GM21528 (cell line): ENCODE data around the gene ARID2.

Experiments
- ATAC-seq: cut with Tn5 transposase; IDR thresholded peaks from one replicate; pipeline ENCODE4 v1.9.1; 2021; ENCODE audit warnings: mild to moderate bottlenecking, moderate library complexity; ENCODE audit not compliant: unreplicated experiment, low FRiP score

Gene ARID2

GRCh38 chr12:45729233-45730083, at the start of gene ARID2:
Gene ARID2, plus strand, starts transcription at chr12:45729706. Its CDS starts 131 bp downstream, at chr12:45729837.
- peak; percentile 17 for ATAC-seq

GRCh38 chr12:45680362-45680761, 49.1 kb upstream of the ARID2 start:
- ATAC-seq = no peak

DNA sequence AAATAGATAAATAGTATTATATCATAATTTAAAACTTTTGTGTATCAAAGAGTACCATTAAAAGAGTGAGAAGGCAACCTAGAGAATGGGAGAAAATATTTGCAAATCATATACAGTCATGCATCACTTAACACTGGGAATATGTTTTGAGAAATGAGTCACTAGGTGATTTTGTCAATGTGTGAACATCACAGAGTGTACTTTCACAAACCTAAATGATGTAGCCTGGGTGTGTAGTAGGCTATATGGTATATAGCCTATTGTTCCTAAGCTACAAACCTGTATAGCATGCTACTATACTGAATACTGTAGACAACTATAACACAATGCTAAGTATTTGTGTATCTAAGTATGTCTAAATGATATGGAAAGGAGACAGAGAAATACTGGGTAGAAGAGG, 48.0 kb upstream of the ARID2 start:
- no peak for ATAC-seq

DNA sequence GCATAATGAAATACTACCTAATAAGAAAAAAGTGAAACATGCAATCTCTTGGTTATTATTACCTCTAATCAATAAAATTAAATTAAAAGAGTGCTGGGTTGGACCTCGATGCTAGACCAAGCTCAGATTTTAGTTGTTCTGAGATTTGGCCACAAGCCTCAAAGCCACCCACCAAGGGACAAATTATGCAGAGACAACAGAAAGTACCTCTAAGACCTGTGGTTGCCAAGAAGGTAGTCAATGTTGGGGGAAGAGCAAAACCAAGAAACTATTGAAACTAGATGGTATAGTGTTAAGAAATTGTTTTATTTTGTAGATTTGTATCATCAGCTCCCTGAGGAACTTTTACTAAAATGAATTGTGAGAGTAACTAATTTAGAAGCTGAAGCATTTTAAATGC, 43.8 kb upstream of the ARID2 start:
- ATAC-seq = no peak

DNA sequence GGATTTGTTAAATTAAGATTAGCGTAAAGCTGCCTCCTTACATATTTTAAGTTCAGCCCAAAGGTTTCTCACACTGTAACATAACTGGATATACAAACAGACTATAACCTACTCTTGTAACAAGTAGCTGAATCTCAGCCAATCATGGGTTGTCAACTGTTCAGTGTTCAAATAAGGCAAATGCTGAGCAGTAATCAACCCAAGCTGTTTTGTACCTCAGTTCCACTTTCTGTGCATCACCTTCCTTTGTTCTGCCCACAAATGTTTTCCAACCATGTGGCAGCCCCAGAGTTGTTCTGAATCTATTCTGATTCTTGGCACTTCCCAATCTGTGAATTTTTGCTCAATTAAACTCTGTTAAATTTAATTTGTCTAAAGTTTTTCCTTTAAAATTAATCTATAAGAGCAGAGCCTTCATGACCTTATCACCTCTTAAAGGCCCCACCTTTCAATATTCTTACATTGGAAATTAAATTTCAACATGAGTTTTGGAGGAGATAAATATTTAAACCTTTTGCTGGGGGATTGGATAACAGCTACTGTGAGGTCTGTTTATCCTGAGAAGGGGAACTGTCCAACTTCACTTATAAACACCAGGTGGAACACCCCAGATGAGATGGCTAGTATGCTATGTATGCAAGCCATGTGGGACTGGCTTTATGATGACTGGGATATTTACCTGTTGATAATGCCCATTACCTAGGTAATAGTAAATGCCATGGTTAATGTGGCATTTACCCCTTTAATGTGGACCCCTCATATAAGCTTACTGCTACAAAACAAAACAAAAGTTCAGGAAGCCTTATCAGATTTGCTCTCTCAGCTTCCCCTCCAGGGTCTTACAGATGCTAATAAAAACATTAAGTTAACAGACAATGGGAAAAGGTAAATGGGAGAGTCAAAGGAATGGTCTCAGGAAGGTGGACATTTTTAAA, 42.2 kb upstream of the ARID2 start:
- no peak for ATAC-seq

- no peak for ATAC-seq
Measured at GRCh38 chr12:45688183-45688582, 41.3 kb upstream of the ARID2 start.

GRCh38 chr12:45695035-45695434, 34.5 kb upstream of the ARID2 start:
- no peak for ATAC-seq

DNA sequence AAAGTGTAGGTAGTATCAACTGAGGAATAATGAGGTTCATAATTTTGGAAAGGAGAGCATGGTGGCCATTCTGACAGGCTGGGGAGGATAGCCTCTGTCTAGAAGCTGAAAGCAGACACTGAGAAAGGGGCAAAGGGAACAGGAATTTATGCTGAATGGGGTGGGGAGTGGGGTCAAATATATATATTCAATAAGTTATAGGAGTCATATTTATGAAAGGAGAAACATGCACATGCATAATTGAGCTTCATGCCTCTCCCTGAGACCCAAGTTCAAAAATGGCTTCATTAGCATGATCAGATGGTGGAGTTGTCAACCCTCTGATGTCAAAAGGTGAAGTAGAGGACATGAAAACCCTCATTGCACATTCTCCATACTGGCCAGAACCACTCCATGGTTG, 33.9 kb upstream of the ARID2 start:
- no peak for ATAC-seq

DNA sequence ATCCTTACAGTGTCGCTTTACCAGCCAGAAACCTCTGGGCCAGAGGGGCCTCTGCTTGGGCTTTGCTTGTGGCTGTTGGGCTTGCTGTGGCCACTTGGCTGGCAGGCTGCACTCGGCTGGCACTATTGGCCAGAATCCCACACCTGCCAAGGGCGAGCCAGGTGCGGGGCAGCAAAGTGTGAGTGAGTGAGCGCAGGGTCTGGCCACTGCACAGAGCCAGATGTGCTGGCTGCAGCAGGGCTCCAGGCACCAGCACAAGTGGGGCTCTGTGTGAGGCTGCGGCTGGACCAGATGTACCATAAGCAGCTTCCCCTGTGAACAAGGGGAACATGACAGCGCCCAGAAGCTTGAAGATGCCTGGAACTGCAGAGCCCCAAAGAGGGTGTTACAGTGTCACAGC, 33.5 kb upstream of the ARID2 start:
- no peak for ATAC-seq

- ATAC-seq = no peak
Measured at GRCh38 chr12:45697371-45697770, 32.1 kb upstream of the ARID2 start.

DNA sequence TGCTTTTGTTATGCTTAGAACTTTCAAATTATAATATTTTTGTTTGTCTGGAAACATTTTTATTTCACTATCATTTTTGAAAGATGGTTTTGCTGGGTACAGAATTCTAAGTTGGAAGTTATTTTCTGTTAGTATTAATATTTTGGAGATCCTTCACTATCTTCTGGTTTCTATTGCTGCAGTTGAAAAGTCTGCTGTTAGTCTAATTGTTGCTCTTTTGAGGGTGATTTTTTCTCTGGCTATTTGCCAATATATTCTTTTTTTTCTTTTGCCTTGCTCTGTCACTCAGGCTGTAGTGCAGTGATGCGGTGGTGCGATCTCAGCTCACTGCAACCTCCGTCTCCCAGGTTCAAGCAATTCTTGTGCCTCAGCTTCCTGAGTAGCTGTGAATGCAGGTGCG, 28.2 kb upstream of the ARID2 start:
- ATAC-seq = no peak

GRCh38 chr12:45703942-45704341, 25.6 kb upstream of the ARID2 start:
- no peak for ATAC-seq

DNA sequence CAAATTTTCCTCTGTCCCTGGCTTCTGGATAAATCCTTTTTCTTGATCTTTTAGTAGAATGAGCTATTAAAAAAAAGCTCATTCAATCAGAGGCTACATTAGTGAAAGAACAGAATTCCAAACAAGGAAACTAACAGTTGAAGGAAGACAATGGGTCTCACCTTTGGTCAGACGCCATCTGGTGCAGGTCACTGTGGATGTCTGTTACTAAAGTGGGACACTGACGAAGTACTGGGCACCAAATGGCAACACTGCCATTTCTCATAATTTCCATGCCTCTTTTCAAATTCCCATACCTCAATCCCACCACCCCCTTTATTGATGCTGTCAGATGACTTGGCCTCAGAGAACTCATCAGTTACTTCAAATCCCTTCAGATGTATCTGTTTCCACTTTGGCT, 24.5 kb upstream of the ARID2 start:
- ATAC-seq = no peak

GRCh38 chr12:45705404-45705803, 24.1 kb upstream of the ARID2 start:
- ATAC-seq = no peak

GRCh38 chr12:45707241-45707857, 22.2 kb upstream of the ARID2 start:
- no peak for ATAC-seq

DNA sequence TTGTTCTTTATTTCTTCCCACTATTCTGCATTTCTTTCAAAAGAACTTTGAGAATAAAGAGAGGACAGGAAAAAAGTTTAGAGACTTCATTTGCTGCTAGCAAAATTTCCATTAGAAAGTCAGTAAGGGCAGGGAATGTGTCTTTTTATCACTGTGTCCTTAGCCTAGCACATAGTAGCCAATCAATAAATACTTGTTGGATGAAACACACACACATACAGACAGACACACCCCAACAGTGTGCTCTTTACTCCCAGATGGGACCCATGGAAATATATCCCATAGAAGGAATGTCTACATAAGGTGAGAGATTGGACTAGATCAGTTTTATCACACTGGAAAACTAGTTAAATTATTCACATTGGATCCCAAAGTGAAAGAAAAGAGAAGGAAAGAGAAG, 21.1 kb upstream of the ARID2 start:
- no peak for ATAC-seq

DNA sequence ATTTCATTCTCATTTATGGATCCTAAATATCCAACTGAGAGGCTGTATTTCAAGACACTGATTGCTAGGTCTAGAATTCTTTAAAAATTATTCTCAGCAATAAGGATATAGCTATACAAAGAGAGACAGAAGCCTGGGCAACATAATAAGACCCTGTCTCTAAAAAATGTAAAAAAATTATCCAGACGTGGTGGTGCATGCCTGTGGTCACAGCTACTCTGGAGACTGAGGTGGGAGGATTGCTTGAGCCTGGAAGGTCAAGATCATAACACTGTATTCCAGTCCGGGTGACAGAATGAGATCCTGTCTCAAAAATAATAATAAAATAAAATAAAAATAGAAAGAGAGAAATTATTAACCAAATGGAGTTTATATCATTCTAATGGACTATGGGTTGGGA, 20.6 kb upstream of the ARID2 start:
- ATAC-seq = no peak

GRCh38 chr12:45712319-45712718, 17.2 kb upstream of the ARID2 start:
- ATAC-seq = no peak

- ATAC-seq = no peak
Measured at GRCh38 chr12:45713078-45713477, 16.4 kb upstream of the ARID2 start.

- ATAC-seq = no peak
Measured at GRCh38 chr12:45718306-45718705, 11.2 kb upstream of the ARID2 start.

DNA sequence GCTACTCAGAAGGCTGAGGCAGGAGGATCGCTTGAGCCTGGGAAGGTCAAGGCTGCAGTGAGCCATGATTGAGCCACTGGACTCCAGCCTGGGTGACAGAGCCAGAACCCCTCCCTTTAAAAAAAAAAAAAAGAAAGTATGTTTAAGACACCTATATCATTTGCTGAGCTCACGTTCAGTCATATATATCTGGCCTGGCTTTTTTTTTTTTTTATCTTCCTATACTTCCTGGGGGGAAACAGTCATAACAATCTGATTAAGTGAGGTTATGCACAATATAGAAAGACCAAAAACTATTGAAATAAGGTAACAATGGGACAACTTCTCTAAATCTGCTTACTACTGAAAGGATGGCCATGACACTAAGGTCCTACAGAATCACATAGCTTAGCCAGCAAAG, 9.4 kb upstream of the ARID2 start:
- ATAC-seq = no peak
